ENCODE results near the gene TBC1D2B.

TBC1D2B gene

GRCh38 chr15:78024883-78025282 is 52.6 kb downstream of the TBC1D2B start:
- Histone ChIP-seq H3K18ac (ENCODE audit: low read length) (no peak overlapping the region), H3K4me2 (ENCODE audit: low read length) (no peak overlapping the region), H3K23ac (ENCODE audit: low read length) (no peak overlapping the region), H3K4me3 (ENCODE audit: low read length) (no peak overlapping the region), H3K79me1 (ENCODE audit: low read length) (no peaks in the 10 kb centered on the region), H3K27me3 (ENCODE audit: insufficient read depth, low read length, poor library complexity) (no peaks in the 10 kb centered on the region), H3K9ac (ENCODE audit: low read length) (no peak overlapping the region), H4K8ac (ENCODE audit: low read depth, low read length) (no peak overlapping the region), H4K5ac (ENCODE audit: low read length) (no peak overlapping the region), H3K4ac (ENCODE audit: low read depth, low read length) (no peak overlapping the region), H3K79me2 (ENCODE audit: control insufficient read depth, insufficient read depth, low read length) (no peaks in the 10 kb centered on the region), H3K4me1 (ENCODE audit: control insufficient read depth, low read depth, low read length) (no peaks in the 10 kb centered on the region), H3K36me3 (ENCODE audit: control insufficient read depth, insufficient read depth, low read length) (peaks cover 2% of the 10 kb centered on the region), H2BK5ac (ENCODE audit: low read length) (no peak overlapping the region), H2AK5ac (ENCODE audit: low read length) (no peak overlapping the region), H2BK15ac (replicated peaks; ENCODE audit: low read depth) (no peak overlapping the region), H3K27ac (ENCODE audit: low read depth, low read length) (no peak overlapping the region), H3K56ac (ENCODE audit: low read length) (no peak overlapping the region), H2BK120ac (ENCODE audit: low read depth, low read length) (no peak overlapping the region)
- DNase-seq: no peak
- no CpG with 5 or more reads among the region's 2 CpGs for WGBS (ENCODE audit: extremely low coverage, insufficient coverage, low lambda C conversion rate)

DNA sequence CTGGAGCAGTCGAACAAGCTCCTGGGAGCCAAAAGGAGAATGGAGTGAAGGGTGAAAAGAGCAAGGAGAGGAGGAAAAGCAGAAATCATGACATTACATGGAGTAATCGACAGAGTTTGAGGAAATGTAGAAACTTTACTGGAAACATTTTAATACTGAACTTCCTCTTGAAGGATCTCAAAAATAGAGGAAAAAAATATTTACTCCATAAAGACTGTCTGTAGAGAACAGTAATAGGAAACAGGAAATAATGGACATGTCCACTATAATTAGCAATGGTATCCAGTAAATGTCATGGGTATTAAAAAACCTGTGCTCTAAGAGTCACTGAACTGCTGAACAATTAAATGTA is 53.0 kb downstream of the TBC1D2B start:
- H3K79me2 ChIP-seq (ENCODE audit: control insufficient read depth, insufficient read depth, low read length): no peaks in the 10 kb centered on the region
- no peak overlapping the region for H3K9ac ChIP-seq (ENCODE audit: low read length)
- H4K5ac ChIP-seq (ENCODE audit: low read length): no peak overlapping the region
- no peak overlapping the region for H3K4me2 ChIP-seq (ENCODE audit: low read length)
- no peaks in the 10 kb centered on the region for H3K4me1 ChIP-seq (ENCODE audit: control insufficient read depth, low read depth, low read length)
- H3K4me3 ChIP-seq (ENCODE audit: low read length): no peak overlapping the region
- H3K56ac ChIP-seq (ENCODE audit: low read length): no peak overlapping the region
- H3K18ac ChIP-seq (ENCODE audit: low read length): no peak overlapping the region
- no peaks in the 10 kb centered on the region for H3K27me3 ChIP-seq (ENCODE audit: insufficient read depth, low read length, poor library complexity)
- no peak overlapping the region for H3K4ac ChIP-seq (ENCODE audit: low read depth, low read length)
- no peak overlapping the region for H2BK5ac ChIP-seq (ENCODE audit: low read length)
- no peak overlapping the region for H3K23ac ChIP-seq (ENCODE audit: low read length)
- no peak overlapping the region for H3K27ac ChIP-seq (ENCODE audit: low read depth, low read length)
- no peak overlapping the region for H4K8ac ChIP-seq (ENCODE audit: low read depth, low read length)
- DNase-seq: no peak
- H3K79me1 ChIP-seq (ENCODE audit: low read length): no peaks in the 10 kb centered on the region
- no peak overlapping the region for H2AK5ac ChIP-seq (ENCODE audit: low read length)
- H2BK120ac ChIP-seq (ENCODE audit: low read depth, low read length): no peak overlapping the region
- no CpG with 5 or more reads among the region's 2 CpGs for WGBS (ENCODE audit: extremely low coverage, insufficient coverage, low lambda C conversion rate)
- no peak overlapping the region for H2BK15ac ChIP-seq (replicated peaks; ENCODE audit: low read depth)
- peaks cover 2% of the 10 kb centered on the region for H3K36me3 ChIP-seq (ENCODE audit: control insufficient read depth, insufficient read depth, low read length)

DNA sequence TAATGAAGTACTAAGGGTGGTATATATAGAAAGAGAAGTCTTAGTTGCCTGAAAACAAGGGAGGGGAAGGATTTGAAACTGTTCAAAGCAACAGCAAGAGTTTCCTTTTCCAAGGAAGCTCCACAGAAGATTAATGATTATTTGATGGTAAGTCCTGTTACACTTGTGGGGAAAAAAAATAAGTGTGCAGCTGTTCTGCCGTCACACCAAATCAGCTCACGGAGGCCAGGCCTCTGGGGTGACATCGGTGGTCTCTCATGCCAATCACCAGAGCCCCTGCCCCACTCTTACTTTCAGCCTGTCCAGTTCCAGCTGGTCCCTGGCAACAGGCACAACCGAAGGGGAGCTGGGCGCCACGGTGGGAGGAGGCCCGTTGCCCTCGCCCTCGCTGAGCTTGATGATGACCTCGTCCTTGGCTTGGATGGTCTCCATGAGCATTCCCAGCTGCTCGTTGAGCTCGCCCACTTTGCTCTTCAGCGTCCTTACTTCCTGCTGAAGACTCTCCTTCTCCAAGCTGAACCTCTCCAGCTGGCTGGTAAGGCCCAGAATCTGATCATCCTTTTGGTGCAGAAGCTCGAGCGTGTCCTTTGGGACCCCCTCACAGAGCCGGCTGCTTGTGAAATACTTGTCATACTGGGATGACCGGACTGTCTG is 53.5 kb downstream of the TBC1D2B start:
- H3K4me1 ChIP-seq (ENCODE audit: control insufficient read depth, low read depth, low read length): no peaks in the 10 kb centered on the region
- no peak overlapping the region for H3K4me2 ChIP-seq (ENCODE audit: low read length)
- no peak overlapping the region for H3K4ac ChIP-seq (ENCODE audit: low read depth, low read length)
- no peak overlapping the region for H2BK120ac ChIP-seq (ENCODE audit: low read depth, low read length)
- no peak overlapping the region for H3K56ac ChIP-seq (ENCODE audit: low read length)
- no peak overlapping the region for H3K4me3 ChIP-seq (ENCODE audit: low read length)
- H2BK5ac ChIP-seq (ENCODE audit: low read length): no peak overlapping the region
- peaks cover 2% of the 10 kb centered on the region for H3K36me3 ChIP-seq (ENCODE audit: control insufficient read depth, insufficient read depth, low read length)
- H3K27me3 ChIP-seq (ENCODE audit: insufficient read depth, low read length, poor library complexity): no peaks in the 10 kb centered on the region
- no CpG with 5 or more reads among the region's 17 CpGs for WGBS (ENCODE audit: extremely low coverage, insufficient coverage, low lambda C conversion rate)
- H3K9ac ChIP-seq (ENCODE audit: low read length): no peak overlapping the region
- H4K8ac ChIP-seq (ENCODE audit: low read depth, low read length): no peak overlapping the region
- no peaks in the 10 kb centered on the region for H3K79me2 ChIP-seq (ENCODE audit: control insufficient read depth, insufficient read depth, low read length)
- no peak overlapping the region for H3K23ac ChIP-seq (ENCODE audit: low read length)
- no peak for DNase-seq
- H3K27ac ChIP-seq (ENCODE audit: low read depth, low read length): no peak overlapping the region
- no peaks in the 10 kb centered on the region for H3K79me1 ChIP-seq (ENCODE audit: low read length)
- no peak overlapping the region for H2BK15ac ChIP-seq (replicated peaks; ENCODE audit: low read depth)
- H2AK5ac ChIP-seq (ENCODE audit: low read length): no peak overlapping the region
- no peak overlapping the region for H4K5ac ChIP-seq (ENCODE audit: low read length)
- H3K18ac ChIP-seq (ENCODE audit: low read length): no peak overlapping the region

GRCh38 chr15:78023081-78023665 is 54.3 kb downstream of the TBC1D2B start:
- Histone ChIP-seq H4K5ac (ENCODE audit: low read length) (no peak overlapping the region), H3K27me3 (ENCODE audit: insufficient read depth, low read length, poor library complexity) (no peaks in the 10 kb centered on the region), H3K27ac (ENCODE audit: low read depth, low read length) (no peak overlapping the region), H3K23ac (ENCODE audit: low read length) (no peak overlapping the region), H3K4me2 (ENCODE audit: low read length) (no peak overlapping the region), H3K4ac (ENCODE audit: low read depth, low read length) (no peak overlapping the region), H2AK5ac (ENCODE audit: low read length) (no peak overlapping the region), H4K8ac (ENCODE audit: low read depth, low read length) (no peak overlapping the region), H3K56ac (ENCODE audit: low read length) (no peak overlapping the region), H2BK5ac (ENCODE audit: low read length) (no peak overlapping the region), H3K79me1 (ENCODE audit: low read length) (no peaks in the 10 kb centered on the region), H3K18ac (ENCODE audit: low read length) (no peak overlapping the region), H3K36me3 (ENCODE audit: control insufficient read depth, insufficient read depth, low read length) (peaks cover 2% of the 10 kb centered on the region), H3K4me1 (ENCODE audit: control insufficient read depth, low read depth, low read length) (no peaks in the 10 kb centered on the region), H2BK120ac (ENCODE audit: low read depth, low read length) (no peak overlapping the region), H3K9ac (ENCODE audit: low read length) (no peak overlapping the region), H2BK15ac (replicated peaks; ENCODE audit: low read depth) (no peak overlapping the region), H3K79me2 (ENCODE audit: control insufficient read depth, insufficient read depth, low read length) (no peaks in the 10 kb centered on the region), H3K4me3 (ENCODE audit: low read length) (no peak overlapping the region)
- no CpG with 5 or more reads among the region's 6 CpGs for WGBS (ENCODE audit: extremely low coverage, insufficient coverage, low lambda C conversion rate)
- no peak for DNase-seq

DNA sequence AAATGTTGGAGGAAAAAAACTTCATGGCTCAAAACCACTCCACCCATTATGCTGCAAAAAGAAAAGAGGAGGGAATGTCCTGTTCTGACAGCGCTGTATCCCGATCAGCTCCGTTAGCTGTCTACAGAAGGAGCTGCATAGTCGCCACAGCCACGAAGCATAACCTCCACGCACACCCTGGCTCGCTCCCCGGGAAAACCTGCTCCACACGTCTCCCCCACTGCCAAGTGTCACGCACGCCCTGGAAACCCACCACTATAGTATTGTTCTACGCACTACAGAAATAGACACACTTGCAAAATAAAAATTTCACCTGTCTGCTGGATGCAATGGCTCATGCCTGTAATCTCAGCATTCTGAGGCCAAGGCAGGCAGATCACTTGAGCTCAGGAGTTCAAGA is 55.8 kb downstream of the TBC1D2B start:
- Histone ChIP-seq H3K56ac (ENCODE audit: low read length) (no peak overlapping the region), H3K18ac (ENCODE audit: low read length) (no peak overlapping the region), H2AK5ac (ENCODE audit: low read length) (no peak overlapping the region), H3K4me3 (ENCODE audit: low read length) (no peak overlapping the region), H3K27ac (ENCODE audit: low read depth, low read length) (no peak overlapping the region), H2BK15ac (replicated peaks; ENCODE audit: low read depth) (no peak overlapping the region), H3K79me1 (ENCODE audit: low read length) (no peaks in the 10 kb centered on the region), H3K4ac (ENCODE audit: low read depth, low read length) (no peak overlapping the region), H3K79me2 (ENCODE audit: control insufficient read depth, insufficient read depth, low read length) (no peaks in the 10 kb centered on the region), H3K9ac (ENCODE audit: low read length) (no peak overlapping the region), H2BK120ac (ENCODE audit: low read depth, low read length) (no peak overlapping the region), H3K4me2 (ENCODE audit: low read length) (no peak overlapping the region), H2BK5ac (ENCODE audit: low read length) (no peak overlapping the region), H4K8ac (ENCODE audit: low read depth, low read length) (no peak overlapping the region), H3K4me1 (ENCODE audit: control insufficient read depth, low read depth, low read length) (no peaks in the 10 kb centered on the region), H3K23ac (ENCODE audit: low read length) (no peak overlapping the region), H3K27me3 (ENCODE audit: insufficient read depth, low read length, poor library complexity) (no peaks in the 10 kb centered on the region), H3K36me3 (ENCODE audit: control insufficient read depth, insufficient read depth, low read length) (peaks cover 2% of the 10 kb centered on the region), H4K5ac (ENCODE audit: low read length) (no peak overlapping the region)
- WGBS (ENCODE audit: extremely low coverage, insufficient coverage, low lambda C conversion rate): no CpG with 5 or more reads among the region's 12 CpGs
- DNase-seq: no peak

DNA sequence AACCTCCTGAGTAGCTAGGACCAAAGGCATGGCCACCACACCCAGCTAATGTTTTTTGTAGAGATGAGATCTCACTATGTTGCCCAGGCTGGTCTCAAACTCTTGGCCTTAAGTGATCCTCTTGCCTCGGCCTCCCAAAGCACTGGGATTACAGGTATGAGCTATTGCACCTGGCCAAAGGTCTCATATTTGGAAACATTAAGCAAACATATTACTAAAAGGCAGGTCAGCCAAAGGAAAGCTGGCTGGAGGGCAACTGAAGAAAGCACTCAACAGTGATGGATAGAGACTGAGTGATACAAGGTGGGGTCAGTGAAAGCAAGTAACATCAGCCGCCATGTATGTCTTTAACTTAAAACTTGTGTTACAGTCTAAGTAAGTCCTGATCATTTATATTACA is 57.5 kb downstream of the TBC1D2B start:
- Histone ChIP-seq H4K5ac (ENCODE audit: low read length) (no peak overlapping the region), H2BK15ac (replicated peaks; ENCODE audit: low read depth) (no peak overlapping the region), H4K8ac (ENCODE audit: low read depth, low read length) (no peak overlapping the region), H3K56ac (ENCODE audit: low read length) (no peak overlapping the region), H2AK5ac (ENCODE audit: low read length) (no peak overlapping the region), H3K9ac (ENCODE audit: low read length) (no peak overlapping the region), H2BK120ac (ENCODE audit: low read depth, low read length) (no peak overlapping the region), H2BK5ac (ENCODE audit: low read length) (no peak overlapping the region), H3K4me3 (ENCODE audit: low read length) (no peak overlapping the region), H3K79me2 (ENCODE audit: control insufficient read depth, insufficient read depth, low read length) (no peaks in the 10 kb centered on the region), H3K4me1 (ENCODE audit: control insufficient read depth, low read depth, low read length) (no peaks in the 10 kb centered on the region), H3K36me3 (ENCODE audit: control insufficient read depth, insufficient read depth, low read length) (peaks cover 2% of the 10 kb centered on the region), H3K23ac (ENCODE audit: low read length) (no peak overlapping the region), H3K79me1 (ENCODE audit: low read length) (no peaks in the 10 kb centered on the region), H3K4me2 (ENCODE audit: low read length) (no peak overlapping the region), H3K4ac (ENCODE audit: low read depth, low read length) (no peak overlapping the region), H3K18ac (ENCODE audit: low read length) (no peak overlapping the region), H3K27me3 (ENCODE audit: insufficient read depth, low read length, poor library complexity) (no peaks in the 10 kb centered on the region), H3K27ac (ENCODE audit: low read depth, low read length) (no peak overlapping the region)
- DNase-seq: no peak
- WGBS (ENCODE audit: extremely low coverage, insufficient coverage, low lambda C conversion rate): no CpG with 5 or more reads among the region's 2 CpGs
